HL-60 (cell line): Measurements from ENCODE around the gene SLC17A9.

Source experiments
- DNase-seq, 2 experiments: peaks; one replicate each; pipeline ENCODE4 v3.0.0-alpha.2; 2010 to 2020; ENCODE audit warnings: low read depth in 1 of 2, low spot score in 1 of 2
- H3K27ac ChIP-seq: fragments of 250-450 bp; sonication (Bioruptor Pico); replicated peaks from 2 replicates; pipeline ENCODE4 v1.5.1; 2020; ENCODE audit warnings: mild to moderate bottlenecking, moderate library complexity
- H3K27me3 ChIP-seq: fragments of 250-450 bp; sonication (Bioruptor Pico); 2 replicates; pipeline ENCODE4 v1.5.1; 2021; ENCODE audit warnings: mild to moderate bottlenecking, moderate library complexity; ENCODE audit not compliant: insufficient read depth, poor library complexity, severe bottlenecking
- H3K4me3 ChIP-seq: replicated peaks from 2 replicates; pipeline ENCODE4 v1.5.1; 2011; ENCODE audit warnings: mild to moderate bottlenecking, control low read depth, low read length; ENCODE audit not compliant: insufficient read depth
- GABPA ChIP-seq: IDR thresholded peaks from 2 replicates; pipeline ENCODE4 v1.6.1; 2012; ENCODE audit warnings: low read depth
- POLR2AphosphoS5 ChIP-seq: IDR thresholded peaks from 2 replicates; pipeline ENCODE4 v1.6.1; 2012; ENCODE audit warnings: low read depth
- SPI1 ChIP-seq: IDR thresholded peaks from 2 replicates; pipeline ENCODE4 v1.6.1; 2012; ENCODE audit warnings: low read depth, mild to moderate bottlenecking, borderline replicate concordance
- TF ChIP-seq, protein P1 (sequence below): IDR thresholded peaks from 2 replicates; pipeline ENCODE4 v1.6.1; 2012; ENCODE audit warnings: low read depth; ENCODE audit not compliant: insufficient replicate concordance
- TF ChIP-seq, protein P2 (sequence below): IDR thresholded peaks from one replicate; pipeline ENCODE4 v1.5.1; 2011; ENCODE audit warnings: low read length, control low read depth, inconsistent platforms; ENCODE audit not compliant: insufficient read depth

Gene SLC17A9

DNA sequence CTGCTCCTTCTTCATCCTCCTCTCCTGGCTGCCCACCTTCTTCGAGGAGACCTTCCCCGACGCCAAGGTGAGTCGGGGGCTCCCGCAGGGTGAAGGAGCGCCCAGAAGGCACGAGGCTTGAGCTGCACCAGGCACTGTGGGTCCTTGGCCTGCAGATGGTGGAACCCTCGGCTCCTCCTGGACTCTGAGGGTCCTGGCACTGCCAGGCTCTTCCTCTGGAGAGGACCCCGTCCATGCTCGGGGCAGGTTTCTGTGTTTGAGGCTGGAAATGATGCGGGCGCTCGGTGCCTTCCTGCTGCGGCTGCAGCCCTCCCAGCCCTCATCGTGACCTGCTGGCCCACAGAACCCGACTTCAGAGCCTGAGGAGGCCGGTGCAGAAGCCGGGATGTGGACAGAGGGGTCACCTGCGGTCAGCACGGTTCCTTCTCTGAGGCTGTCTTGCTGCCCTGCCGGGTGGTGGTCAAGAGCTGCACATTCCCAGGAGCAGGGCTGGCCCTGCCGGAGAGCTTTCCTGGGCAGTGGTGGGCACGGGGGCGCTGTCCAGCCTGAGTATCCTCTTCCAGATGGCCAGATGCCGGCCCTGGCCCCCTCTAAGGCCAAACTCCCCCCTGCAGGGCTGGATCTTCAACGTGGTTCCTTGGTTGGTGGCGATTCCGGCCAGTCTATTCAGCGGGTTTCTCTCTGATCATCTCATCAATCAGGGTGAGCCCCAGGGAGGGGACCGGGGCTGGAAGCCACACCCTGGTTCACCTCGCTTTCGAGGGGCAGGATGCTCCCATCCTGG, 11.3 kb downstream of the SLC17A9 start:
- Histone ChIP-seq H3K27me3 (no peaks in the 10 kb centered on the region), H3K4me3 (no peak overlapping the region), H3K27ac (no peak overlapping the region)
- DNase-seq = no peak
- no peak for TF ChIP-seq GABPA
- TF ChIP-seq, protein P1, sequence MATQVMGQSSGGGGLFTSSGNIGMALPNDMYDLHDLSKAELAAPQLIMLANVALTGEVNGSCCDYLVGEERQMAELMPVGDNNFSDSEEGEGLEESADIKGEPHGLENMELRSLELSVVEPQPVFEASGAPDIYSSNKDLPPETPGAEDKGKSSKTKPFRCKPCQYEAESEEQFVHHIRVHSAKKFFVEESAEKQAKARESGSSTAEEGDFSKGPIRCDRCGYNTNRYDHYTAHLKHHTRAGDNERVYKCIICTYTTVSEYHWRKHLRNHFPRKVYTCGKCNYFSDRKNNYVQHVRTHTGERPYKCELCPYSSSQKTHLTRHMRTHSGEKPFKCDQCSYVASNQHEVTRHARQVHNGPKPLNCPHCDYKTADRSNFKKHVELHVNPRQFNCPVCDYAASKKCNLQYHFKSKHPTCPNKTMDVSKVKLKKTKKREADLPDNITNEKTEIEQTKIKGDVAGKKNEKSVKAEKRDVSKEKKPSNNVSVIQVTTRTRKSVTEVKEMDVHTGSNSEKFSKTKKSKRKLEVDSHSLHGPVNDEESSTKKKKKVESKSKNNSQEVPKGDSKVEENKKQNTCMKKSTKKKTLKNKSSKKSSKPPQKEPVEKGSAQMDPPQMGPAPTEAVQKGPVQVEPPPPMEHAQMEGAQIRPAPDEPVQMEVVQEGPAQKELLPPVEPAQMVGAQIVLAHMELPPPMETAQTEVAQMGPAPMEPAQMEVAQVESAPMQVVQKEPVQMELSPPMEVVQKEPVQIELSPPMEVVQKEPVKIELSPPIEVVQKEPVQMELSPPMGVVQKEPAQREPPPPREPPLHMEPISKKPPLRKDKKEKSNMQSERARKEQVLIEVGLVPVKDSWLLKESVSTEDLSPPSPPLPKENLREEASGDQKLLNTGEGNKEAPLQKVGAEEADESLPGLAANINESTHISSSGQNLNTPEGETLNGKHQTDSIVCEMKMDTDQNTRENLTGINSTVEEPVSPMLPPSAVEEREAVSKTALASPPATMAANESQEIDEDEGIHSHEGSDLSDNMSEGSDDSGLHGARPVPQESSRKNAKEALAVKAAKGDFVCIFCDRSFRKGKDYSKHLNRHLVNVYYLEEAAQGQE = peak; percentile 24

DNA sequence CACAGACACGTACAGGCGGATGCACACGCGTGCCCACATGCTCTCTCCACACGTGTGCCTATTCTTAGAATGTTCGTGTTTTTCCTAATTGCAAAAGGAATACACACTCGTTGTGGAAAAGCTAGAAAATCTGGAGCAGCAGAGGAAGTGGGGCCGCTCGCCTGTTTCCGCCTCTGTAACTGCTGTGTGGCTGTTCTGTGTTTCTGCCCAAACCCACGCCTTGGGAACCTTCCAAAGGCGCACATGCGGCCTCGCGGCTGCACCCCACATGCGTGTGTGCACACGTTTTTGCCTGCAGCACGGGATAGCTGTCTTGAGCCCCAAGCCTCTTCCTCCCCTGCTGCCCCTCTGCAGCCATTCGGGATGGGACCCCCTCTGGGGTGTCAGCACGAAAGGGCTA, 12.2 kb downstream of the SLC17A9 start:
- H3K27ac ChIP-seq = no peak overlapping the region
- H3K27me3 ChIP-seq = no peaks in the 10 kb centered on the region
- no peak overlapping the region for H3K4me3 ChIP-seq
- no peak for TF ChIP-seq GABPA
- TF ChIP-seq SPI1 = no peak
- TF ChIP-seq, protein P2, sequence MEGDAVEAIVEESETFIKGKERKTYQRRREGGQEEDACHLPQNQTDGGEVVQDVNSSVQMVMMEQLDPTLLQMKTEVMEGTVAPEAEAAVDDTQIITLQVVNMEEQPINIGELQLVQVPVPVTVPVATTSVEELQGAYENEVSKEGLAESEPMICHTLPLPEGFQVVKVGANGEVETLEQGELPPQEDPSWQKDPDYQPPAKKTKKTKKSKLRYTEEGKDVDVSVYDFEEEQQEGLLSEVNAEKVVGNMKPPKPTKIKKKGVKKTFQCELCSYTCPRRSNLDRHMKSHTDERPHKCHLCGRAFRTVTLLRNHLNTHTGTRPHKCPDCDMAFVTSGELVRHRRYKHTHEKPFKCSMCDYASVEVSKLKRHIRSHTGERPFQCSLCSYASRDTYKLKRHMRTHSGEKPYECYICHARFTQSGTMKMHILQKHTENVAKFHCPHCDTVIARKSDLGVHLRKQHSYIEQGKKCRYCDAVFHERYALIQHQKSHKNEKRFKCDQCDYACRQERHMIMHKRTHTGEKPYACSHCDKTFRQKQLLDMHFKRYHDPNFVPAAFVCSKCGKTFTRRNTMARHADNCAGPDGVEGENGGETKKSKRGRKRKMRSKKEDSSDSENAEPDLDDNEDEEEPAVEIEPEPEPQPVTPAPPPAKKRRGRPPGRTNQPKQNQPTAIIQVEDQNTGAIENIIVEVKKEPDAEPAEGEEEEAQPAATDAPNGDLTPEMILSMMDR = no peak
- TF ChIP-seq, protein P1 = no peak
- no peak for TF ChIP-seq POLR2AphosphoS5
- DNase-seq = no peak

DNA sequence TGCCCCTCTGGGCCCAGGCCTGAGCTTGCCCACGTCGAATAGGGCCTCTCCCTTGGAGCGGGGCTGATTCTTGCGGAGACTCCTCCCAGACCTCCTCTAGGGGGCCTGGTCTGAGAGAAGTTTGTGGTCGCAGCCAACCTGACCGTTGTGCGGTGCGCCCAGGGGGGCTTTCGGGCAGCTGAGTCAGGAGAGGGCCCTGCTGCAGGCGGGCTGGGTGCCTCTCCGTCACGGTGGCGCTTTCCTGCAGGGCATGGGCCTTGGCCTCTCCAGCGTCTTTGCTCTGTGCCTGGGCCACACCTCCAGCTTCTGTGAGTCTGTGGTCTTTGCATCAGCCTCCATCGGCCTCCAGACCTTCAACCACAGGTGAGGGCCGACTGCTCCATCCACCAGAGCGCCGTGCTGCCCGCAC, 12.9 kb downstream of the SLC17A9 start:
- Histone ChIP-seq H3K27ac (no peak overlapping the region), H3K27me3 (peaks cover 3% of the 10 kb centered on the region)
- TF ChIP-seq, protein P2 = no peak
- no peak for TF ChIP-seq POLR2AphosphoS5
- TF ChIP-seq, protein P1 = no peak
- no peak for TF ChIP-seq SPI1
- no peak for TF ChIP-seq GABPA

More for the DNA sequence above, 12.9 kb downstream of the SLC17A9 start:
- H3K4me3 ChIP-seq = no peak overlapping the region
- no peak for DNase-seq
